Fibroblast of the conjunctiva (primary cell): ENCODE data around the gene HBB.
"Not testable (repeated sequence)": the region's sequence is repeated elsewhere in the genome, so short reads cannot be mapped to it uniquely, and the experiment has no call there.

ENCODE experiments used
- DNase-seq: peaks from one replicate; pipeline ENCODE4 v3.0.0-alpha.2; 2010; ENCODE audit warnings: low read depth

Gene HBB

DNA sequence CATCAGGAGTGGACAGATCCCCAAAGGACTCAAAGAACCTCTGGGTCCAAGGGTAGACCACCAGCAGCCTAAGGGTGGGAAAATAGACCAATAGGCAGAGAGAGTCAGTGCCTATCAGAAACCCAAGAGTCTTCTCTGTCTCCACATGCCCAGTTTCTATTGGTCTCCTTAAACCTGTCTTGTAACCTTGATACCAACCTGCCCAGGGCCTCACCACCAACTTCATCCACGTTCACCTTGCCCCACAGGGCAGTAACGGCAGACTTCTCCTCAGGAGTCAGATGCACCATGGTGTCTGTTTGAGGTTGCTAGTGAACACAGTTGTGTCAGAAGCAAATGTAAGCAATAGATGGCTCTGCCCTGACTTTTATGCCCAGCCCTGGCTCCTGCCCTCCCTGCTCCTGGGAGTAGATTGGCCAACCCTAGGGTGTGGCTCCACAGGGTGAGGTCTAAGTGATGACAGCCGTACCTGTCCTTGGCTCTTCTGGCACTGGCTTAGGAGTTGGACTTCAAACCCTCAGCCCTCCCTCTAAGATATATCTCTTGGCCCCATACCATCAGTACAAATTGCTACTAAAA is at the start of gene HBB:
Gene HBB, minus strand, starts transcription at position 340 of the 579 bp plus-strand sequence. Its CDS starts 50 bp downstream, at position 290.
- DNase-seq: no peak

DNA sequence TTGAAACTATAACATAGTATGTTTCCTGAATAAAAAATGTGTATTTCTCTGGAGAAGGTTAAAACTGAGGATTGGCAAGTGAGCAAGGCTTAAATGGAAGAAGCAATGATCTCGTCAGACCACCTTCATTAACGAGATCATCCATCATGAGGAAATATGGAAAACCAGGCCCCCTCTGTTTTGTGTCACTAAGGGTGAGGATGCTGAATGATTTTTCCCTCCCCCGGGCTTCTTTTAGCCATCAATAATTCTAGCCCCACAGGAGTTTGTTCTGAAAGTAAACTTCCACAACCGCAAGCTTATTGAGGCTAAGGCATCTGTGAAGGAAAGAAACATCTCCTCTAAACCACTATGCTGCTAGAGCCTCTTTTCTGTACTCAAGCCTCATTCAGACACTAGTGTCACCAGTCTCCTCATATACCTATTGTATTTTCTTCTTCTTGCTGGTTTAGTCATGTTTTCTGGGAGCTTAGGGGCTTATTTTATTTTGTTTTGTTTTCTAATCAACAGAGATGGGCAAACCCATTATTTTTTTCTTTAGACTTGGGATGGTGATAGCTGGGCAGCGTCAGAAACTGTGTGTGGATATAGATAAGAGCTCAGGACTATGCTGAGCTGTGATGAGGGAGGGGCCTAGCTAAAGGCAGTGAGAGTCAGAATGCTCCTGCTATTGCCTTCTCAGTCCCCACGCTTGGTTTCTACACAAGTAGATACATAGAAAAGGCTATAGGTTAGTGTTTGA is 48.7 kb upstream of the HBB start:
- no peak for DNase-seq

DNA sequence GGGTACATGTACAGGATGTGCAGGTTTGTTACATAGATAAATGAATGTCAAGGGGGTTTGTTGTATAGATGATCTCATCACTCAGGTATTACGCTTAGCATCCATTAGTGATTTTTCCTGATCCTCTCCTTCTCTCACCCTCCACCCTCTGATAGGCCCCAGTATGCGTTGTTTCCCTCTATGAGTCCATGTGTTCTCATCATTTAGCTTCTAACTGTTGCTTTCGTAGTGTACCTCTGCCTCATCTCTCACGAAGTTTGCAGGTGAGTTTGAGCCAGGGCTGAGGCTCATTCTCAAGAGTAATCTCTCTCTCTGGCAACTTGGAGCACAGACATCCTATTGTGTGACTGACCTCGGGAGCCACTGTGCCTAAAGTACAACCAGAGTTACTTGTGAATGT is 47.5 kb upstream of the HBB start:
- DNase-seq: no peak

DNA sequence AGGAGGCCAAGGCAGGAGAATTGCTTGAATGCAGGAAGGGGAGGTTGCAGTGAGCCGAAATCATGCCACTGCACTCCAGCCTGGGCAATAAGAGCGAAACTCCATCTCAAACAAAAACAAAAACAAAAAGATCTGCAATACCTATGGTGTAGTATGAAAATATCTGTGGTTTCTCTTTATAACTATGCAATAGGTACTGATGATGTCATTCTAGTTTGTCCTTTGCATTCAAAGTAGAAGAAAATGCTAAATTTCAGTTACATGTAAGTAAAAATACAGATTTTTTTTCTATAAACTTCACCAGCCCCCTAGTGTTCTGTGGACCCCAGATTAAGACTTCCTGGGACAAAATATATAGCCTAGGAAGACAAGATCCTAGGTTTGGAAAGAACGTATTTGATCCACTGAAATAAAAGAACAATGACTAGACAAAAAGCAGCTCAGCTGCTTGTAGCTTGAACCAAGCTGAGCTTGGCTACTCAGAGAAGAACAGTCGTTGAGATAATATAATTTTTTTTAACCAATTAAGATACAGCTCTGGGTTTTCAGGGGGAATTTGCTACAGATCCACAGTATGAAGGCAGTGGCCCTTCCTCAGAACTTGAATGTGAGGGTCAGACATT is 45.6 kb upstream of the HBB start:
- DNase-seq: no peak

DNA sequence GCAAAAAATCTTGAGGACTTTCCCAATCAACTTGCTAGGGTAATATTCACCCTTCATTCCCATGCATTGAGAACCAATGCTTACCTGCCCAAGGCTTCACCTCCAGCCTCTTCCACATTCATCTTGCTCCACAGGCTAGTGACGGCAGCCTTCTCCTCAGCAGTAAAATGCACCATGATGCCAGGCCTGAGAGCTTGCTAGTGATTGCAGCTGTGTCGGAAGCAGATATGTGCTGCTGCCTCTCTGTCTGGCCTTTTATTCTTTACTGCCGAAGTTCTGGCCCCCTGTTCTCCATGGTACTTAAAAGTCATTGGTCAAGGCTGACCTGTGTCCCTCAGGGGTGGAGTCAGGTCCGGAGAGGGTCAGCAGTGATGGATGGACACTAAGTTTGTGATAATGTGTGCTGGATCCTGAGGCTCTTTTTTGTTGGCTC is 42.9 kb upstream of the HBB start, which contains the start of gene HBE1:
Gene HBE1, minus strand, starts transcription at position 231 of the 433 bp plus-strand sequence. Its CDS starts 55 bp downstream, at position 176.
- no peak for DNase-seq

DNA sequence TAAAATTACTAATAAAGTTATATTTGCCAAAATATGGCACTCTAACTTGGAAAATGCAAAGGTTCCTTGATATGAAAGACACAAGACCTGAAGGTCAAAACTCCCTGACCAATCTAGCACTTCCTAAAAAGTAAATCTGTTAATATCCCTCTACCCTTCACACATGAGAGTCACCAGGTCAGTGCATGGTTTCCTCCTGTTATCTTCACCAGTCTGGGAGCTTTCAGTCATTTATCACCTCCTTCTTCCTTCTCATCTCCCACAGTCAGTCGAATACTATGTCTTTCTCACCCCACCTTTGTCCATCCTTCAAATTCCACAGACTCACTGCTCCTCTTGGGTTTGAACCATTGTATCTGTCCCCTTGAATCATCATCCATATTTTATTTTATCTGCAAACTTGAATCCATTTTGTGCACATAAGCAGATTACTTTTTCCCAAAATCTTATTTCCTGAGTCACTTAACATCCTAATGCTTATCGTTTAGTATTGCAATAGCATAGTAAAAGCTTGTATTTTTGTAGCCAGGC is 40.2 kb upstream of the HBB start:
- DNase-seq: no peak

DNA sequence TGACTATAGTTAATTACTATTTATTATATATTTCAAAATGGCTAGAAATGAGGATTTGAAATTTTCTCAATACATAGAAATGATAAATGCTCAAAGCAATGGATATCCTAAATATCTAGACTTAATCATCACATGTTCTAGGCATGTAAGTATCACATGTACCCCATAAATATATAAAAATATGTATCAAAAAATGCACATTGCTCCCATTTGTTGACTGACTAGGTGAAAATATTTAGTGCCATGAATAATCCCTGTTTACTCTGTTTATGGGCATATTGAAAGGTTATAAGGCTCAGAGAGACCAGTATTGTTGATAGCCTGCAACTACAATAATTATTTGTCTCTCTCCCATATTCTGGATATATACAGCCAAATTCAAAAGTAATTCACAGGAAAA is 39.7 kb upstream of the HBB start:
- DNase-seq: no peak

DNA sequence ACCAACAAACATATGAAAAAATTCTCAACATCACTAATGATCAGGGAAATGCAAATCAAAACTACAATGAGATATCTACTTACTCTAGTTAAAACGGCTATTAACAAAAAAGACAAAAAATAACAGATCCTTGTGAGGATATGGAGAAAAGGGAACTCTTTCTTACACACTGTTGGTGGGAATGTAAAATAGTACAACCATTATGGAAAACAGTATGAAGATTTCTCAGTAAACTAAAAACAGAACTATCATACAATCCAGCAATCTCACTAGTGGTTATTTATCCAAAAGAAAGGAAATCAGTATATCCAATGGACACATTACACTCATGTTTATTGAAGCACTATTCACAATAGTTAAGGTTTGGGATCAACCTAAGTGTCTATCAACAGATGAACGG is 39.0 kb upstream of the HBB start:
- DNase-seq: no peak

DNA sequence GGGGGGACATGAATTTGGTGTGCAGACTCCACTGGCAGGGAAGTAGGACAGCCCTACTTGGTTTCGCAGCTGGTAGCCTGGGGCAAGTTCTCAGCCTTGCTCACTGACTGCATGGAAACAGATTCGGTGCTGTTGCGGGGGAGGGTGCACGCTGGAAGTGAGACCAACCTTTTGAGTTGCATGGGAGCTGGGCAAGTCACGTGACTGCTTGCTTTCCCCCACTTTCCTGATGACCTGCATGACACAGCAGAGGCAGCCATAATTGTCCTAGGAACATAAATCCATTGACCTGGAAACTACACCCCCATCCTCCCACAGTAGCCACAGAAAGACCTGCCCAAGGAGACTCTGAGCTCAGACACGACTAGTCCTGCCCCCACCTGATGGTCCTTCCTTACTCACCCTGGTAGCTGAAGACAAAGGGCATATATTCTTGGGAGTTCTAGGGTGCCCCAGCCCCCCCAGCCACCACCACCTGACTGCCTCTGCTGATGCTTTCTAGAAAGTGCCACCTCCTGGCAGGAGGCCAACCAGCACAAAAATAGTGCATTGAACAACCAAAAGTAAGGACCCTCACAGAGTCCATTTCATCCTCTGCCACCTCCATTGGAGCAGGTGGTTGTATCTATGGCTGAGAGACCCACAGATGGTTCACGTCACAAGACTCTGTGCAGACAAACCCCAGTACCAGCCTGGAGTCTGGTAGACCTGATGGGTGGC is 31.8 kb upstream of the HBB start:
- no peak for DNase-seq

DNA sequence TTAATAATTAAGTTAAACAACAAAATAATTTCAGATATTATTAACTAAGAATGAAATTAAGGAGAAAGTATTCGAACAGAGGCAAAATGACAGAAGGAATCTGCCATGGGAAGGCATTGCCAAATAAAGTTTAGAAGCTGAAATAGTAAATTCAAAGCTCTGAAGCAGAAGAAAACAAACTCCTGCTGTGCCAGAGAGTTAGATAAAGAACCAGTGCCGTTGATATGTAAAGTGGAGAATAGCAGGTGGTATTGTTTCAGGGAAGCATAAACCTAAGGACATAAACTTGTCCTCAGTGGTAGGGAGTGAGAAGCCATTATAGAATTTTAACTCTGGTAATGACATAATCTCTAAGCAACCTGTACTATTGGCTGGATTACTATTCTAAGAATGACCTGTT is 30.4 kb upstream of the HBB start:
- no peak for DNase-seq

DNA sequence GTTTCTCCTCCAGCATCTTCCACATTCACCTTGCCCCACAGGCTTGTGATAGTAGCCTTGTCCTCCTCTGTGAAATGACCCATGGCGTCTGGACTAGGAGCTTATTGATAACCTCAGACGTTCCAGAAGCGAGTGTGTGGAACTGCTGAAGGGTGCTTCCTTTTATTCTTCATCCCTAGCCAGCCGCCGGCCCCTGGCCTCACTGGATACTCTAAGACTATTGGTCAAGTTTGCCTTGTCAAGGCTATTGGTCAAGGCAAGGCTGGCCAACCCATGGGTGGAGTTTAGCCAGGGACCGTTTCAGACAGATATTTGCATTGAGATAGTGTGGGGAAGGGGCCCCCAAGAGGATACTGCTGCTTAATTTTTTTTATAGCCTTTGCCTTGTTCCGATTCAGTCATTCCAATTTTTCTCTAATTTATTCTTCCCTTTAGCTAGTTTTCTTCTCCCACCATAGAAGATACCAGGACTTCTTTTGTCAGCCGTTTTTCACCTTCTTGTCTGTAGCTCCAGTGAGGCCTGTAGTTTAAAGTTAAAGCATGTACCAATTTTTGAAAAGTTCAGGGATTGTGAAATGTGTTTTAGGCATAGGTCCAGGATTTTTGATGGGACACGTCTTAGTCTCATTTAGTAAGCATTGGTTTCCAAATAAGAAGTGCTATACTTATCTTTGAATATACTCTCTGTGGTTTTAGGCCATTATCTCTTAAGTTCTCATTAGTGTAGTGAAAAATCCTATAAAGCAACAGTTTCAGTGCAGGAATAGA is 28.0 kb upstream of the HBB start, which contains the start of gene HBG2:
Gene HBG2, minus strand, starts transcription at position 136 of the 768 bp plus-strand sequence. Its CDS starts 53 bp downstream, at position 83.
- DNase-seq: not testable (repeated sequence)

DNA sequence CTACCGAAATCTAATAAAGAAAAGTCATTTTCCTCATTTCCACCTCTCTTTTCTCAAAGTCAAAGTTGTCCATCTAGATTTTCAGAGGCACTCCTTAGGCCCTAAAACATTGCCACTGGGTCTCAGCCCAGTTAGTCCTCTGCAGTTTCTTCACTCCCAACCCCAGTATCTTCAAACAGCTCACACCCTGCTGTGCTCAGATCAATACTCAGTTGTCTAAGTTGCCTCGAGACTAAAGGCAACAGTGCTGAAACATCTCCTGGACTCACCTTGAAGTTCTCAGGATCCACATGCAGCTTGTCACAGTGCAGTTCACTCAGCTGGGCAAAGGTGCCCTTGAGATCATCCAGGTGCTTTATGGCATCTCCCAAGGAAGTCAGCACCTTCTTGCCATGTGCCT is 27.2 kb upstream of the HBB start:
- DNase-seq: not testable (repeated sequence)

DNA sequence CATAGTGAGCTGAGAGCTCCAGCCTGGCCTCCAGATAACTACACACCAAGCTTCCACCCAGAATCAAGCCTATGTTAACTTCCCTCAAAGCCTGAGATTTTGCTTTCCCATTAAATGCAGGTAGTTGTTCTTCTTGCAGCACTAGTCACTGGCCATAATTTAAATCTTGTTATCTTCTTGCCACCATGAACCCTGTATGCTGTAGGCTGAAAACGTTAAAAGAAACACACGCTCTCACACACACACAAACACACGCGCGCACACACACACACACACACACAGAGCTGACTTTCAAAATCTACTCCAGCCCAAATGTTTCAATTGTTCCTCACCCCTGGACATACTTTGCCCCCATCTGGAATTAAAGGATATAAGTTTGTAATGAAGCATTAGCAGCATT is 26.6 kb upstream of the HBB start:
- DNase-seq: not testable (repeated sequence)

DNA sequence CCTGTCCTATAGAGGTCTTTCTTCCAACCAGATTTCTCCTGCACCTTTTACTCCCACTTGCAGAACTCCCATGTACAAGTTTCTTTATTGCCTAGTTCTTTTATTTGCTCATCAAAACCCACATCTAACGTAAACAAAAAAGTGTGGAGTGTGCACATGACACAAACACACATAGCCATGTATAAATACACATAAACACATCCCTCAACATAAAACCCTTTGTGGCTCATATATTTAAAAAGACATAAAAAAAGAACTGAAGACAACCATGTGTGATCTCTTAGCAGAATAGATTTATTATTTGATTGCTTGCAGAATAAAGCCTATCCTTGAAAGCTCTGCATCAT is 26.0 kb upstream of the HBB start:
- no peak for DNase-seq

DNA sequence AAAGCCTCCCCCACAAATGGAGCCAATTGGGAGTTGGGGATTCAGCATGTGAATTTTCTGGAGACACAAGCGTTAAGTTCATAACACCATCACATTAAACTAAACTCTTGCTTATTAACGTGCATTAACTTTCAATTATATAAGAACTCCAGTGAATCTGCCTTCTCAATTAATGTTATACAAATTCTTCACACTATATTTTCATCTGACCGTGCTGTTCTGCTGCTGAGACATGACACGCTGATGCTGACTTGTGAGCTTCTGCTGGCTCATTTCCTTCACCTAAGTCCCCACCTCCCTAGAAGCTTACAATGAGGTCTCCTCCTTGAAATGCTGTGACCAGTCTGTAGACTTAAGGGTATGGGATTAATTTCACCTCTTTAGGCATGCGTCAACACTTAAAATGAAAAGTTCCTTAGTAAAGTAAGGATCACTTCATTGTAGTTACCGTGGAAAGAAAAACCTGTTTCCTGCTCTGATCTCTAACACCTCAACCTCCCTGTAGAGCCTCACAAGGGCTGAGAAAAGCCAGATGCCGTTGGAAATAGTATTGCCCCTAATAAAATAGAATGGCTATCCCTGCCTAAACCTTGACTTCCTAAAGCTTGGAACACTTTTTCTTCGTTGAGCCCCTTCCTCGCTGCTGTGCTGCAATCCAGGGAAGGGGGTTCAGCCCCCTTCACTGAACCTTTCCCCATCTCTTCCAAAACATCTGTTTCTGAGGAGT is 25.5 kb upstream of the HBB start:
- no peak for DNase-seq

DNA sequence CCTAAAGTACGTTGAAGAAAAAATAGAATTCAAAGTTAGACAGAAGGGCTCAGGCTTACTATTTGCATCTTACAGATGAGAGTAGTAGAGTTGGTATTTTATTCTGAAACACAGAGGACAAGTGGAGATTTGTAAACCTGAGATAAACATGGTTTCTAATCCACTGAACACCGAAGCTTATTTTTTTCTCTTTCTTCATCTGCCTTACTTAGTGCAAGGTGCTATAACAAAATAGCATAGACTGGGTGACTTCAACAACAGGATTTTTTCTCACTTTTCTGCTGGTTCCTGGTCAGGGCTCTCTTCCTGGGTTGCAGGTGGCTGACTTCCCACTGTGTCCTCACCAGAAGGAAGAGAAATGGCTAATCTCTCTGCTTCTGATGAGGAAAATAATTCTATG is 24.9 kb upstream of the HBB start:
- DNase-seq: no peak

DNA sequence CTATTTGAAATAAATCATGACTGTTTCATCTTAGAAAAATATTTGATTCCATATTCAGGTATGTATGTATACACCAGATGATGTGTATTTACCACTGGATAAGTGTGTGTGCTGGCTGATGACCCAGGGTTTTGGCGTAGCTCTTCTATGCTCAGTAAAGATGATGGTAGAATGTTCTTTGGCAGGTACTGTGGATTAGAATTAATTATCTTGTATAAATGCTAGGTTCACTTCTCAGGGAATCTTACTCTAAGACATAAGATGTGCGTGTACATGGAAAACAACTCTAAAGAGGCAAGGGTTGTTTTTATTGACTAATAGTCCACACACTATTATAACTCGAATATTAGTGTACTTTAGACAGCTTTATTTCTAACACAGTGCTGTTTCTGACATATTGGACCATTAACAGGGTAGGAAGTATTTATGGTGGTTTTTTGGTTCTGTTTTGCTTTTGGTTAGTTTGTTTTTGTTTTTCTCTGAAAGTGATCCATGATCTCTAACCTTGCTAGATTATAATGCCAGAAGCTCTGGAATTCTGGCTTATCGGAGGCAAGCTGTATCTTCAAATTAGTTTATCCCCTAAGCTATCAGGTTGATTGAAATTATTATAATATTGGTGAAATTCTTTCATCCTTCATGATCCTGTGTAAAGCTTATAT is 23.8 kb upstream of the HBB start:
- DNase-seq: no peak

DNA sequence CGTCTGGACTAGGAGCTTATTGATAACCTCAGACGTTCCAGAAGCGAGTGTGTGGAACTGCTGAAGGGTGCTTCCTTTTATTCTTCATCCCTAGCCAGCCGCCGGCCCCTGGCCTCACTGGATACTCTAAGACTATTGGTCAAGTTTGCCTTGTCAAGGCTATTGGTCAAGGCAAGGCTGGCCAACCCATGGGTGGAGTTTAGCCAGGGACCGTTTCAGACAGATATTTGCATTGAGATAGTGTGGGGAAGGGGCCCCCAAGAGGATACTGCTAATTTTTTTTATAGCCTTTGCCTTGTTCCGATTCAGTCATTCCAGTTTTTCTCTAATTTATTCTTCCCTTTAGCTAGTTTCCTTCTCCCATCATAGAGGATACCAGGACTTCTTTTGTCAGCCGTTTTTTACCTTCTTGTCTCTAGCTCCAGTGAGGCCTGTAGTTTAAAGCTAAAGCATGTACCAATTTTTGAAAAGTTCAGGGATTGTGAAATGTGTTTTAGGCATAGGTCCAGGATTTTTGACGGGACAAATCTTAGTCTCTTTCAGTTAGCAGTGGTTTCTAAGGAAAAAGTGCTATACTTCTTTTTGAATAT is 23.0 kb upstream of the HBB start, which contains the start of gene HBG1:
Gene HBG1, minus strand, starts transcription at position 51 of the 590 bp plus-strand sequence. CDS start 53 bp downstream, outside the sequence.
- DNase-seq: not testable (repeated sequence)

DNA sequence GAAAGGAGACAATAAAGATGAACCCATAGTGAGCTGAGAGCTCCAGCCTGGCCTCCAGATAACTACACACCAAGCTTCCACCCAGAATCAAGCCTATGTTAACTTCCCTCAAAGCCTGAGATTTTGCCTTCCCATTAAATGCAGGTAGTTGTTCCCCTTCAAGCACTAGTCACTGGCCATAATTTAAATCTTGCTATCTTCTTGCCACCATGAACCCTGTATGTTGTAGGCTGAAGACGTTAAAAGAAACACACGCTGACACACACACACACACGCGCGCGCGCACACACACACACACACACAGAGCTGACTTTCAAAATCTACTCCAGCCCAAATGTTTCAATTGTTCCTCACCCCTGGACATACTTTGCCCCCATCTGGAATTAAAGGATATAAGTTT is 21.6 kb upstream of the HBB start:
- not testable (repeated sequence) for DNase-seq
